Thyroid gland (tissue), 4 donors: Measurements from ENCODE around the gene ZDHHC12.

Experiments
- CTCF ChIP-seq, 6 experiments: fragments of 200-600 bp in 3 of 6; fragments of 450-650 bp in 3 of 6; sonication (generic) in 3 of 6; IDR thresholded peaks; one replicate each; pipeline ENCODE4 v1.5.1; 2016 to 2019; ENCODE audit warnings: antibody characterized with exemption in 6 of 6, mild to moderate bottlenecking in 2 of 6, inconsistent platforms in 1 of 6, moderate library complexity in 1 of 6
- POLR2A ChIP-seq, 2 donors: fragments of 450-650 bp; IDR thresholded peaks; one replicate each; pipeline ENCODE4 v1.6.1; 2017; ENCODE audit warnings: antibody characterized with exemption in 2 of 2, mild to moderate bottlenecking in 2 of 2, moderate library complexity in 1 of 2

- TF ChIP-seq CTCF (IDR thresholded peaks at IDR 0.05) (no peak), POLR2A (IDR thresholded peaks at IDR 0.05) (no peak)
Measured at GRCh38 chr9:128728298-128728697, 4.4 kb upstream of the ZDHHC12 start.
